MCF 10A (cell line): Measurements from ENCODE around the gene PHACTR3. TPM values are rescaled to one million over a fixed set of nuclear protein-coding genes. Genes with fewer than 3 reads are reported as not detected.
"Not testable (repeated sequence)": the region's sequence is repeated elsewhere in the genome, so short reads cannot be mapped to it uniquely, and the experiment has no call there.

ENCODE experiments used
- BruUV-seq: library from RNA; stranded (reverse); fragments of 400-500 nt; replicated peaks from 2 replicates; lab custom pipeline; 2021; lab: Mats Ljungman, UMichigan
- CTCF ChIA-PET: fragments of 300-600 bp; sonication (Branson Sonifier 250); formaldehyde crosslinking; extraction: SDS; loops from one replicate; lab custom pipeline; 2021; ENCODE audit warnings: antibody characterized with exemption, inconsistent platforms; lab: Yijun Ruan, JAX
- POLR2A ChIA-PET: fragments of 300-600, 350-650 bp; sonication (Branson Sonifier 250); formaldehyde crosslinking; extraction: SDS; loops from one replicate; lab custom pipeline; 2020; ENCODE audit warnings: antibody characterized with exemption, inconsistent platforms; lab: Yijun Ruan, JAX
- DNase-seq: peaks from one replicate; pipeline ENCODE4 v3.0.0-alpha.2; 2018; ENCODE audit not compliant: unreplicated experiment
- H3K27ac Mint-ChIP-seq: one replicate; pipeline ENCODE4 v1.8.0; 2022; ENCODE audit warnings: mild to moderate bottlenecking, low read depth, mixed read lengths; ENCODE audit not compliant: unreplicated experiment
- H3K27me3 Mint-ChIP-seq: one replicate; pipeline ENCODE4 v1.8.0; 2022; ENCODE audit warnings: mixed read lengths; ENCODE audit not compliant: insufficient read depth, unreplicated experiment
- H3K36me3 Mint-ChIP-seq: one replicate; pipeline ENCODE4 v1.8.0; 2022; ENCODE audit warnings: mild to moderate bottlenecking, moderate library complexity, mixed read lengths; ENCODE audit not compliant: insufficient read depth, unreplicated experiment
- H3K4me1 Mint-ChIP-seq: one replicate; pipeline ENCODE4 v1.8.0; 2022; ENCODE audit warnings: mixed read lengths; ENCODE audit not compliant: insufficient read depth, unreplicated experiment
- H3K4me3 Mint-ChIP-seq: one replicate; pipeline ENCODE4 v1.8.0; 2022; ENCODE audit warnings: mild to moderate bottlenecking, moderate library complexity, mixed read lengths; ENCODE audit not compliant: unreplicated experiment
- H3K9me3 Mint-ChIP-seq: one replicate; pipeline ENCODE4 v1.8.0; 2022; ENCODE audit warnings: mixed read lengths; ENCODE audit not compliant: unreplicated experiment
- intact Hi-C: fragments of 100-400 bp; cut with micrococcal nuclease; formaldehyde crosslinking; loops from 2 replicates; pipeline ENCODE4 v1.14.1; 2022
- total RNA-seq: library from RNA; stranded (reverse); gene quantifications from 2 replicates; pipeline ENCODE4 v1.2.3, GENCODE V29; 2022
- TF ChIP-seq, protein P1 (sequence below): fragments of 200-600 bp; IDR thresholded peaks from one replicate; pipeline ENCODE4 v1.8.0; 2022; ENCODE audit warnings: antibody characterized with exemption, mild to moderate bottlenecking; ENCODE audit not compliant: unreplicated experiment

The PHACTR3 gene
- total RNA-seq, 1 experiment from 2014 or later = 22.8 TPM

DNA sequence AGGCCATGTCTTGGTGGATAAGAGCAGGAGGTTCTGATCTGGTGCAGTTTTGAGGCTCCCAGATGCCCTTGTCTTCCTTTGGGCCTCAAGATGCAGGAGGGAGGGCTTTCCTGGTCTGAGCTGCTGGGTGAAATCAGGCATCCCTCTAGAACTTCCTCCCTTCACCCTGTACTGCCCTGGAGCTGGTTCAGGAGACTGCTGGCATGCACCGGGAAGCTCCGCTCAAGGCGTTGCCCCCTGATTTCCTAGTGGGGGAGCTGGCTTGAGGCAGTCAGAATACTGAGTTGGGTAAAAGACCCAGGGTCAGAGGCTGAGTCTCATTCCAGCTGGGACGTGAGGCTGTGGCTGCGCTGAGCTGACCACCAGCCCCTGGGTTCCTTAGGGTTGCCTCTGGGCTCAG lies 12.0 kb downstream of the PHACTR3 start:
- ChIA-PET CTCF (interaction anchor here (0.6 to 2.7 kb wide), 3 partner anchors 18 to 1594 kb away, joined by 4 to 22 read pairs (median 14); no protein-coding TSS in a partner anchor), POLR2A (no interaction called here)
- H3K27ac Mint-ChIP-seq = no peak overlapping the region
- peaks cover 6% of the 10 kb centered on the region for H3K36me3 Mint-ChIP-seq
- H3K4me1 Mint-ChIP-seq = no peaks in the 10 kb centered on the region
- no TSS peak for BruUV-seq
- H3K9me3 Mint-ChIP-seq = no peaks in the 10 kb centered on the region
- TF ChIP-seq, protein P1, sequence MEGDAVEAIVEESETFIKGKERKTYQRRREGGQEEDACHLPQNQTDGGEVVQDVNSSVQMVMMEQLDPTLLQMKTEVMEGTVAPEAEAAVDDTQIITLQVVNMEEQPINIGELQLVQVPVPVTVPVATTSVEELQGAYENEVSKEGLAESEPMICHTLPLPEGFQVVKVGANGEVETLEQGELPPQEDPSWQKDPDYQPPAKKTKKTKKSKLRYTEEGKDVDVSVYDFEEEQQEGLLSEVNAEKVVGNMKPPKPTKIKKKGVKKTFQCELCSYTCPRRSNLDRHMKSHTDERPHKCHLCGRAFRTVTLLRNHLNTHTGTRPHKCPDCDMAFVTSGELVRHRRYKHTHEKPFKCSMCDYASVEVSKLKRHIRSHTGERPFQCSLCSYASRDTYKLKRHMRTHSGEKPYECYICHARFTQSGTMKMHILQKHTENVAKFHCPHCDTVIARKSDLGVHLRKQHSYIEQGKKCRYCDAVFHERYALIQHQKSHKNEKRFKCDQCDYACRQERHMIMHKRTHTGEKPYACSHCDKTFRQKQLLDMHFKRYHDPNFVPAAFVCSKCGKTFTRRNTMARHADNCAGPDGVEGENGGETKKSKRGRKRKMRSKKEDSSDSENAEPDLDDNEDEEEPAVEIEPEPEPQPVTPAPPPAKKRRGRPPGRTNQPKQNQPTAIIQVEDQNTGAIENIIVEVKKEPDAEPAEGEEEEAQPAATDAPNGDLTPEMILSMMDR = no peak
- peaks cover 100% of the 10 kb centered on the region for H3K27me3 Mint-ChIP-seq
- DNase-seq = no peak
- no peak overlapping the region for H3K4me3 Mint-ChIP-seq
- intact Hi-C loops = no loop called here

DNA sequence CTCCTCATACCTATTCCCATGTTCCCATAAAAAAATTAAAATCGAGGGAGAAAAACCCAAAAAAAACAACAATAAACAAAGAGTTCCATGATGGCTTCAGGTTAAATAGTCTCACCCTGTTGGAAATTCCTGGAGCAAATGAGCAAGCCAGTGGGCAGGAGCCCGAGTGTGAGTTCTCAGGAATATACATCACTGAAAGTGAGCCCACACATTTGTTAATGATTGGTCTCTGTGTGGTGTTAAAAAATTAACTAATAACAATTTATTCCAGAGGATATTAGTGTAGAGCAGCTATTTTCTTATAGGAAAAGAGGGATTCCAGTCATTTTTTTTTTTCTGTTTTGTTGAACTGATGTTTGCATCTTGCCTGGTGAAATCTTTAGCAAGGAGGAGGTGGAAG lies 12.9 kb downstream of the PHACTR3 start:
- ChIA-PET POLR2A (interaction anchor here (0.6 to 0.7 kb wide), 2 partner anchors 98 to 294 kb away, joined by 3 read pairs; no protein-coding TSS in a partner anchor), CTCF (interaction anchor here (0.7 to 2.7 kb wide), 5 partner anchors 8 to 232 kb away, joined by 3 to 22 read pairs (median 3); no protein-coding TSS in a partner anchor)
- intact Hi-C loops = no loop called here
- no TSS peak for BruUV-seq
- no peaks in the 10 kb centered on the region for H3K9me3 Mint-ChIP-seq
- H3K36me3 Mint-ChIP-seq = peaks cover 6% of the 10 kb centered on the region
- TF ChIP-seq, protein P1 = no peak
- H3K4me3 Mint-ChIP-seq = no peak overlapping the region
- no peak for DNase-seq
- peaks cover 100% of the 10 kb centered on the region for H3K27me3 Mint-ChIP-seq
- H3K27ac Mint-ChIP-seq = no peak overlapping the region
- no peaks in the 10 kb centered on the region for H3K4me1 Mint-ChIP-seq

DNA sequence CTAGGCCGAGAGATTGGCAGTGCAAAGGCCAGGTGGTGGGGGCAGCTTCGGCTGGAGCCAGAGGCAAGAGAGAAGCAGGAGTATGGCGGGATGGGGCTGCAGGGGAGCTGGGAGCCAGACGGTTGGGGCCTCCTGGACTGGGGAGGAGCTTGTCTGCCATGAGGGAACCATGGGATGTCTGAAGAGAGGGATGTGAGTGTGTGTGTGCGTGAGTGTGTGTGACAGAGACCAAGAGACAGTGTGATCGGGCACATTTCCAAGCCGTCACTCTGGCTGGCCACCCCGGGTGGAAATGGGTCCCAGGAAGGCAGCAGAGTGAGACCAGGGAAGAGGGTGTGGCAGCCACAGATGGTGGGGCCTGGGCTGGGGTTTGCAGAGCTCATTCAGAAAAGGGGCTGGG lies 13.8 kb downstream of the PHACTR3 start:
- peaks cover 96% of the 10 kb centered on the region for H3K27me3 Mint-ChIP-seq
- BruUV-seq = no TSS peak
- TF ChIP-seq, protein P1 = no peak
- intact Hi-C loops = no loop called here
- CTCF ChIA-PET = interaction anchor here (0.8 to 2.7 kb wide), 5 partner anchors 9 to 231 kb away, joined by 3 to 22 read pairs (median 3); no protein-coding TSS in a partner anchor
- no peaks in the 10 kb centered on the region for H3K9me3 Mint-ChIP-seq
- no peaks in the 10 kb centered on the region for H3K4me1 Mint-ChIP-seq
- H3K27ac Mint-ChIP-seq = no peak overlapping the region
- peaks cover 6% of the 10 kb centered on the region for H3K36me3 Mint-ChIP-seq
- H3K4me3 Mint-ChIP-seq = no peak overlapping the region
- DNase-seq = no peak
- POLR2A ChIA-PET = no interaction called here

DNA sequence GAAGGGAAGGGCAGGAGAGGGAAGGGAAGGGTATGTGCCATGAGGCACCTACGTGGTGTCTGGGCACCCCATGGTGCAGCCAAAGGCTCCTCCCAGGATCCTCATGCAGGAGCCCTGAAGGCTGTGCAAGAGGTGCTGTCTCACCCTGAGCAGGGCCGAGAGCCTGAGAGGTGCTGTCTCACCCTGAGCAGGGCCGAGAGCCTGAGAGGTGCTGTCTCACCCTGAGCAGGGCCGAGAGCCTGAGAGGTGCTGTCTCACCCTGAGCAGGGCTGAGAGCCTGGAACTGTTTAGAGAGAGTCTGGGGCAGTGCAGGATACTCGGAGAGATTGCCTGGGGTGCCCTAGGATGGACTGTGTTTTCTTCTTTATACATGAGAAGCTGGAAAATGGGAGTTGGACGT lies 14.2 kb downstream of the PHACTR3 start:
- H3K27ac Mint-ChIP-seq, intact Hi-C loops, H3K4me1 Mint-ChIP-seq, DNase-seq, H3K36me3 Mint-ChIP-seq, H3K4me3 Mint-ChIP-seq, H3K9me3 Mint-ChIP-seq, BruUV-seq, POLR2A ChIA-PET: not testable (repeated sequence)
- CTCF ChIA-PET = interaction anchor here (0.8 to 2.7 kb wide), 4 partner anchors 8 to 48 kb away, joined by 3 to 14 read pairs (median 3); no protein-coding TSS in a partner anchor
- H3K27me3 Mint-ChIP-seq = peaks cover 96% of the 10 kb centered on the region
